Bronchial epithelial cell (primary cell): ENCODE measurements around the gene PAX5. TPM values are rescaled to one million over a fixed set of nuclear protein-coding genes. Genes with fewer than 3 reads are reported as not detected.

ENCODE experiments used
- DNase-seq: peaks from one replicate; pipeline ENCODE4 v3.0.0-alpha.2; 2010; ENCODE audit warnings: low read depth
- FAIRE-seq: peaks from 2 replicates; lab custom pipeline; 2011; peaks lifted over from hg19 to GRCh38; lab: Jason Lieb, UNC
- H3K27me3 ChIP-seq: 2 replicates; pipeline ENCODE4 v1.5.1; 2011; ENCODE audit warnings: low read length; ENCODE audit not compliant: control insufficient read depth, insufficient read depth
- H3K36me3 ChIP-seq: 2 replicates; pipeline ENCODE4 v1.5.1; 2011; ENCODE audit warnings: low read length; ENCODE audit not compliant: control insufficient read depth, insufficient read depth
- H3K4me3 ChIP-seq: 2 replicates; pipeline ENCODE4 v1.5.1; 2011; ENCODE audit warnings: mild to moderate bottlenecking, low read depth, low read length, control low read depth
- CTCF ChIP-seq: IDR thresholded peaks from 2 replicates; pipeline ENCODE4 v1.5.1; 2011; ENCODE audit warnings: mild to moderate bottlenecking, moderate library complexity, low read length, control low read depth, inconsistent platforms; ENCODE audit not compliant: insufficient read depth, severe bottlenecking
- total RNA-seq: library from RNA; depleted of rRNA; stranded (reverse); fragments of >200 nt; gene quantifications from 2 replicates; pipeline ENCODE4 v1.2.1, GENCODE V29; 2014

Gene PAX5
- total RNA-seq, 1 donor from 2014 or later: not detected

GRCh38 chr9:36788534-36788933 lies 245.5 kb downstream of the PAX5 start:
- DNase-seq (no peak), FAIRE-seq (no peak)
- no peaks in the 10 kb centered on the region for H3K36me3 ChIP-seq
- peak; percentile 47 for TF ChIP-seq CTCF
- H3K4me3 ChIP-seq: no peak overlapping the region
- peaks cover 2% of the 10 kb centered on the region for H3K27me3 ChIP-seq

- DNase-seq (peak; percentile 22), FAIRE-seq (no peak)
- TF ChIP-seq CTCF: no peak
- H3K36me3 ChIP-seq: no peaks in the 10 kb centered on the region
- no peak overlapping the region for H3K4me3 ChIP-seq
- H3K27me3 ChIP-seq: peaks cover 2% of the 10 kb centered on the region
Observed at GRCh38 chr9:36787709-36788108, 246.4 kb downstream of the PAX5 start.

Other genes starting within 250 kb of the PAX5 start
- 19.3 and 26.9 TPM in 2 replicates for gene ZCCHC7, start 86.3 kb upstream of the PAX5 start, total RNA-seq